ENCODE data around the gene GLRA1.
"Not testable (repeated sequence)": the region's sequence is repeated elsewhere in the genome, so short reads cannot be mapped to it uniquely, and the experiment has no call there.

GLRA1 gene

GRCh38 chr5:151786468-151786867 is 138.2 kb downstream of the GLRA1 start:
- TF ChIP-seq CTCF (IDR thresholded peaks at IDR 0.05; ENCODE audit: low read length, missing control alignments): no peak
- DNase-seq (ENCODE audit: low read depth): no peak
- H3K4me3 ChIP-seq (replicated peaks; ENCODE audit: low read depth, low read length): no peak overlapping the region

DNA sequence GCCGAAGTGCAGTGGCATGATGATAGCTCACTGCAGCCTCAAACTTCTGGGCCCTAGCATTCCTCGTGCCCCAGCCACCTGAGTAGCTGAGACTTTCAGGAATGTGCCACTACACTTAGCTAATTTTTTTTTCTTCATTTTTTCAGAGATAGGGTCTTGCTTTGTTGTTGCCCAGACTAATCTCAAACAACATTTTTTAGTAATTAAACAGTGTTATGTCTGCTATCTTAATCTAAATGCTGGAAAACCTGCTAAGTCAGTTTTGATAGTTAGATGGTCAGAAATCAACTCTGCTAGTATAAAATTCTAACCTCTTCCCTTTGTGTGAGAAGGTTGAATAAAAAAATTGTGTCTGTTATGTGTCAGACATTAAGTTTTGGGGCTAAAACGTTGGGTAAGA is 140.5 kb downstream of the GLRA1 start:
- DNase-seq (ENCODE audit: low read depth): no peak
- H3K4me3 ChIP-seq (replicated peaks; ENCODE audit: low read depth, low read length): no peak overlapping the region
- no peak for TF ChIP-seq CTCF (IDR thresholded peaks at IDR 0.05; ENCODE audit: low read length, missing control alignments)

- DNase-seq (ENCODE audit: low read depth); H3K4me3 ChIP-seq (replicated peaks; ENCODE audit: low read depth, low read length): not testable (repeated sequence)
Observed at GRCh38 chr5:151783664-151784063, 141.0 kb downstream of the GLRA1 start.

DNA sequence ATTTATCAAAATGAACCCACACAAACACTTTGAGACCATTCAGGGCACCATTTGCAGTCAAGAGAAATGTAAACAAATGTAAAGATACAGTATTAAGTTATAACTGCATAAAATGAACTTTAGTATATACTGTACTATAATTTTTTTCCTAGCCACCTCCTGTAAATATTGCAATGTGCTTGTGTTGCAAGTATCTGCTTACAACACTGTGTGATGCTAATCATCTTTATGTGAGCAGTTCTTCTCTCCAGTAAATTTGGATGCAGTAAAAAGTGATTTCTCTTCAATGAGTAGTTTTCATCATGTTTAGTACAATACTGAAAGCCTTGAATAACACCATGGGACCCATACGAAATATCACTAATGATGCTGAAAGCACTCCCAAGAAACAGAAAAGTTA is 143.4 kb downstream of the GLRA1 start:
- no peak overlapping the region for H3K4me3 ChIP-seq (replicated peaks; ENCODE audit: low read depth, low read length)

DNA sequence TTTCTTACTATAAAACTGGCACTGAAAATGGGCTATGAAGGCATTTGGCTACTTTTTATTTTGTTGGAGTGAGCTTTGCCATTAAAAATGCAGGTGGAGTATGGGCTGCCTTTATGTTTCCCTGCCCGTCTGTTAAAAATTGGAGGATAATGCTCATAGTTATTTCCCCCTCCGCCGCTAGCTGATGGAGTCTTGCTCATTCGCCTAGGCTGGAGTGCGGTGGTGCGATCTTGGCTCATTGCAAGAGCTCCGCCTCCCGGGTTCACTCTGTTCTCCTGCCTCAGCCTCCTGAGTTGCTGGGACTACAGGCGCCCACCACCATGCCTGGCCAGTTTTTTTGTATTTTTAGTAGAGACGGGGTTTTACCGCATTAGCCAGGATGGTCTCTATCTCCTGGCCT is 144.3 kb downstream of the GLRA1 start:
- no peak for TF ChIP-seq CTCF (IDR thresholded peaks at IDR 0.05; ENCODE audit: low read length, missing control alignments)
- DNase-seq (ENCODE audit: low read depth): no peak
- H3K4me3 ChIP-seq (replicated peaks; ENCODE audit: low read depth, low read length): no peak overlapping the region

More for the DNA sequence above, 143.4 kb downstream of the GLRA1 start:
- no peak for TF ChIP-seq CTCF (IDR thresholded peaks at IDR 0.05; ENCODE audit: low read length, missing control alignments)
- DNase-seq (ENCODE audit: low read depth): no peak

DNA sequence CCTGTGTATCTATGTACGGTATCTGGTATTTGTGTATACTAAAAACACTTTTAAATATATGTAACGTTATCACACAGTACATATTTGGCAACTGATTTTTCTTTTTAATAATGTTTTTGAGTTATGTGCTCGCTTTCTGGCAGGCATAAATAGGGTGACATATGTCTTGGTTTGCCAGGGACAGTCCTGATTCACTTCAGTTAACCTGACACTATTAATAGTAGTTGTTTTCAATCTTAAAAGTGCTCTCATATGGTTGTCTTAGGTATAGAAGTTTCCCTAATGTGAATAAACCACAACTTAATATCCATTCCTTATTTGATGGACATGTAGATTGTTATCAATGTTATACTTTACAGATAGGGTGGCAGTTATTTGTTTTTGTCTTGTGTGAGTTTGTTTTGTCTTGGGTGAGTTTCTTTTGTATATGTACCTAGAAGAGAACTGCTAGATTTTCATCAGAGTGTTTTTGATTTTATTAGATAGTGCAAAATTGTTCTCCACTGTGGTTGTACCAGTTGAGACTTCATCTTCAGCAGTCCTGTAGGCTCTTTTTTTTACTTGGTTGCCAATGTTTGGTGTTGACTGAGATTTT is 145.0 kb downstream of the GLRA1 start:
- no peak for DNase-seq (ENCODE audit: low read depth)
- H3K4me3 ChIP-seq (replicated peaks; ENCODE audit: low read depth, low read length): no peak overlapping the region
- no peak for TF ChIP-seq CTCF (IDR thresholded peaks at IDR 0.05; ENCODE audit: low read length, missing control alignments)

GRCh38 chr5:151775025-151775606 is 149.5 kb downstream of the GLRA1 start:
- no peak for DNase-seq (ENCODE audit: low read depth)
- no peak overlapping the region for H3K4me3 ChIP-seq (replicated peaks; ENCODE audit: low read depth, low read length)

More at GRCh38 chr5:151775025-151775606, 149.5 kb downstream of the GLRA1 start:
- TF ChIP-seq CTCF (IDR thresholded peaks at IDR 0.05; ENCODE audit: low read length, missing control alignments): no peak

Measured in fibroblast of pulmonary artery (primary cell).